HEK293 (cell line): ENCODE results near the gene RPS6KA5.
"Not testable (repeated sequence)": the region's sequence is repeated elsewhere in the genome, so short reads cannot be mapped to it uniquely, and the experiment has no call there.

ENCODE experiments used
- TCF7L2 ChIP-seq: IDR thresholded peaks from 2 replicates; pipeline ENCODE4 v1.6.1; 2011; ENCODE audit warnings: low read depth, mild to moderate bottlenecking, inconsistent platforms, low read length, moderate library complexity, borderline replicate concordance
- TSHZ1 ChIP-seq: fragments of 450-650 bp; formaldehyde crosslinking; IDR thresholded peaks from 2 replicates; pipeline ENCODE4 v1.5.1; 2016; ENCODE audit warnings: missing biosample characterization, missing genetic modification characterization, borderline replicate concordance
- ZNF132 ChIP-seq: fragments of 450-650 bp; formaldehyde crosslinking; IDR thresholded peaks from 2 replicates; pipeline ENCODE4 v1.5.1; 2017; ENCODE audit warnings: missing biosample characterization, missing genetic modification characterization, borderline replicate concordance
- ZNF138 ChIP-seq: fragments of 450-650 bp; formaldehyde crosslinking; IDR thresholded peaks from 2 replicates; pipeline ENCODE4 v1.5.1; 2016; ENCODE audit warnings: missing biosample characterization, missing genetic modification characterization, borderline replicate concordance
- ZNF24 ChIP-seq: fragments of 450-650 bp; formaldehyde crosslinking; IDR thresholded peaks from 2 replicates; pipeline ENCODE4 v1.5.1; 2016; ENCODE audit warnings: missing biosample characterization, missing genetic modification characterization
- ZNF391 ChIP-seq: fragments of 450-650 bp; formaldehyde crosslinking; IDR thresholded peaks from 2 replicates; pipeline ENCODE4 v1.5.1; 2016; ENCODE audit warnings: low read depth, missing biosample characterization, missing genetic modification characterization, borderline replicate concordance
- ZNF701 ChIP-seq: fragments of 450-650 bp; formaldehyde crosslinking; IDR thresholded peaks from 2 replicates; pipeline ENCODE4 v1.5.1; 2016; ENCODE audit warnings: missing biosample characterization, missing genetic modification characterization
- TF ChIP-seq, protein P1 (sequence below): fragments of 450-650 bp; formaldehyde crosslinking; IDR thresholded peaks from 2 replicates; pipeline ENCODE4 v1.5.1; 2016; ENCODE audit warnings: missing biosample characterization, missing genetic modification characterization
- TF ChIP-seq, protein P2 (sequence below): sonication (generic); formaldehyde crosslinking; IDR thresholded peaks from 2 replicates; pipeline ENCODE4 v1.8.1; 2022; ENCODE audit warnings: mild to moderate bottlenecking, moderate library complexity, missing genetic modification reagents

DNA sequence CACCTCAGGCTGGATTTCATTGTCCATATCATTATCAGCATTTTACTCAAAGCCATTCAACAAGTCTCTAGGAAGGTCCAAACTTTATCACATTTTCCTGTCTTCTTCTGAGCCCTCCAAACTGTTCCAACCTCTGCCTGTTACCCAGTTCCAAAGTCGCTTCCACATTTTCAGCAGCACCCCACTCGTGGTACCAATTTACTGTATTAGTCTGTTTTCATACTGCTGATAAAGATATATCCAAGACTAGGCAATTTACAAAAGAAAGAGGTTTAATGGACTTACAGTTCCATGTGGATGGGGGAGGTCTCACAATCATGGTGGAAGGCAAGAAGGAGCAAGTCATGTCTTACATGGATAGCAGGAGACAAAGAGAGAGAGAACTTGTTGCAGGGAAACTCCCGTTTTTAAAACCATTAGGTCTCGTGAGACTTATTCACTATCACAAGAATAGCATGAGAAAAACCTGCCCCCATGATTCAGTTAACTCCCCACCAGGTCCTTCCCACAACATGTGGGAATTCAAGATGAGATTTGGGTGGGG is 121.1 kb downstream of the RPS6KA5 start:
- TF ChIP-seq, protein P1, sequence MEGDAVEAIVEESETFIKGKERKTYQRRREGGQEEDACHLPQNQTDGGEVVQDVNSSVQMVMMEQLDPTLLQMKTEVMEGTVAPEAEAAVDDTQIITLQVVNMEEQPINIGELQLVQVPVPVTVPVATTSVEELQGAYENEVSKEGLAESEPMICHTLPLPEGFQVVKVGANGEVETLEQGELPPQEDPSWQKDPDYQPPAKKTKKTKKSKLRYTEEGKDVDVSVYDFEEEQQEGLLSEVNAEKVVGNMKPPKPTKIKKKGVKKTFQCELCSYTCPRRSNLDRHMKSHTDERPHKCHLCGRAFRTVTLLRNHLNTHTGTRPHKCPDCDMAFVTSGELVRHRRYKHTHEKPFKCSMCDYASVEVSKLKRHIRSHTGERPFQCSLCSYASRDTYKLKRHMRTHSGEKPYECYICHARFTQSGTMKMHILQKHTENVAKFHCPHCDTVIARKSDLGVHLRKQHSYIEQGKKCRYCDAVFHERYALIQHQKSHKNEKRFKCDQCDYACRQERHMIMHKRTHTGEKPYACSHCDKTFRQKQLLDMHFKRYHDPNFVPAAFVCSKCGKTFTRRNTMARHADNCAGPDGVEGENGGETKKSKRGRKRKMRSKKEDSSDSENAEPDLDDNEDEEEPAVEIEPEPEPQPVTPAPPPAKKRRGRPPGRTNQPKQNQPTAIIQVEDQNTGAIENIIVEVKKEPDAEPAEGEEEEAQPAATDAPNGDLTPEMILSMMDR (tag by site-specific recombination): not testable (repeated sequence)
- TF ChIP-seq TSHZ1 (tag by site-specific recombination); ZNF24 (tag by site-specific recombination); ZNF138 (tag by site-specific recombination); TCF7L2; ZNF132 (tag by site-specific recombination); ZNF391 (tag by site-specific recombination); ZNF701 (tag by site-specific recombination): not testable (repeated sequence)
- TF ChIP-seq, protein P2, sequence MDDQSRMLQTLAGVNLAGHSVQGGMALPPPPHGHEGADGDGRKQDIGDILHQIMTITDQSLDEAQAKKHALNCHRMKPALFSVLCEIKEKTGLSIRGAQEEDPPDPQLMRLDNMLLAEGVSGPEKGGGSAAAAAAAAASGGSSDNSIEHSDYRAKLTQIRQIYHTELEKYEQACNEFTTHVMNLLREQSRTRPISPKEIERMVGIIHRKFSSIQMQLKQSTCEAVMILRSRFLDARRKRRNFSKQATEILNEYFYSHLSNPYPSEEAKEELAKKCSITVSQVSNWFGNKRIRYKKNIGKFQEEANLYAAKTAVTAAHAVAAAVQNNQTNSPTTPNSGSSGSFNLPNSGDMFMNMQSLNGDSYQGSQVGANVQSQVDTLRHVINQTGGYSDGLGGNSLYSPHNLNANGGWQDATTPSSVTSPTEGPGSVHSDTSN (CRISPR knock-in tag): not testable (repeated sequence)
